H9 (cell line): ENCODE results near the gene FXR1. TPM values are rescaled to one million over a fixed set of nuclear protein-coding genes. Genes with fewer than 3 reads are reported as not detected.

Experiments used
- DNase-seq: peaks from one replicate; pipeline ENCODE4 v3.0.0-alpha.2; 2017
- H2AFZ ChIP-seq: one replicate; pipeline ENCODE4 v1.6.1; 2013; ENCODE audit warnings: mild to moderate bottlenecking, low read length, control low read depth, moderate library complexity
- H2AK5ac ChIP-seq: 2 replicates; pipeline ENCODE4 v1.6.1; 2013; ENCODE audit warnings: low read length, control low read depth, mixed read lengths; ENCODE audit not compliant: insufficient read length
- H2BK120ac ChIP-seq: one replicate; pipeline ENCODE4 v1.6.1; 2013; ENCODE audit warnings: low read depth, mild to moderate bottlenecking, low read length, control low read depth, inconsistent platforms; ENCODE audit not compliant: poor library complexity, severe bottlenecking
- H2BK12ac ChIP-seq: 2 replicates; pipeline ENCODE4 v1.6.1; 2013; ENCODE audit warnings: low read length, control low read depth, mixed read lengths, low read depth; ENCODE audit not compliant: insufficient read length
- H2BK15ac ChIP-seq: 2 replicates; pipeline ENCODE4 v1.6.1; 2013; ENCODE audit warnings: low read depth, low read length, control low read depth
- H2BK20ac ChIP-seq: one replicate; pipeline ENCODE4 v1.6.1; 2013; ENCODE audit warnings: low read depth, mild to moderate bottlenecking, low read length, control low read depth, inconsistent platforms; ENCODE audit not compliant: poor library complexity, severe bottlenecking
- H2BK5ac ChIP-seq: 2 replicates; pipeline ENCODE4 v1.6.1; 2013; ENCODE audit warnings: low read length, control low read depth, mixed read lengths; ENCODE audit not compliant: insufficient read length
- H3K14ac ChIP-seq: 2 replicates; pipeline ENCODE4 v1.6.1; 2013; ENCODE audit warnings: low read length, control low read depth; ENCODE audit not compliant: insufficient read depth
- H3K18ac ChIP-seq: 2 replicates; pipeline ENCODE4 v1.6.1; 2013; ENCODE audit warnings: low read depth, mild to moderate bottlenecking, mixed read lengths, low read length, control low read depth; ENCODE audit not compliant: insufficient read length
- H3K23ac ChIP-seq: 2 replicates; pipeline ENCODE4 v1.6.1; 2013; ENCODE audit warnings: low read length, control low read depth, mixed read lengths, low read depth; ENCODE audit not compliant: insufficient read length
- H3K23me2 ChIP-seq: 2 replicates; pipeline ENCODE4 v1.6.1; 2013; ENCODE audit warnings: low read depth, mild to moderate bottlenecking, mixed read lengths, low read length, control low read depth; ENCODE audit not compliant: insufficient read length, poor library complexity, severe bottlenecking
- H3K27ac ChIP-seq: 2 replicates; pipeline ENCODE4 v1.5.1; 2013; ENCODE audit warnings: low read length, control low read depth, mixed read lengths, low read depth; ENCODE audit not compliant: insufficient read length
- H3K27me3 ChIP-seq: 2 replicates; pipeline ENCODE4 v1.6.1; 2013; ENCODE audit warnings: low read length, control low read depth, inconsistent platforms; ENCODE audit not compliant: insufficient read depth
- H3K4ac ChIP-seq: 2 replicates; pipeline ENCODE4 v1.6.1; 2013; ENCODE audit warnings: low read depth, mild to moderate bottlenecking, control low read depth, inconsistent platforms, low read length, moderate library complexity
- H3K4me1 ChIP-seq: 2 replicates; pipeline ENCODE4 v1.6.1; 2013; ENCODE audit warnings: low read length, control low read depth, inconsistent platforms; ENCODE audit not compliant: insufficient read depth
- H3K4me2 ChIP-seq: 2 replicates; pipeline ENCODE4 v1.6.1; 2013; ENCODE audit warnings: low read length, control low read depth, mixed read lengths; ENCODE audit not compliant: insufficient read length, insufficient read depth
- H3K56ac ChIP-seq: 2 replicates; pipeline ENCODE4 v1.6.1; 2013; ENCODE audit warnings: low read depth, mild to moderate bottlenecking, mixed read lengths, low read length, control low read depth; ENCODE audit not compliant: insufficient read length
- H3K79me1 ChIP-seq: 2 replicates; pipeline ENCODE4 v1.6.1; 2013; ENCODE audit warnings: low read depth, mild to moderate bottlenecking, moderate library complexity, low read length, control low read depth, inconsistent platforms; ENCODE audit not compliant: insufficient read depth, poor library complexity, severe bottlenecking
- H3K79me2 ChIP-seq: 2 replicates; pipeline ENCODE4 v1.6.1; 2013; ENCODE audit warnings: low read length, control low read depth, inconsistent platforms; ENCODE audit not compliant: insufficient read depth
- H3K9ac ChIP-seq: 2 replicates; pipeline ENCODE4 v1.6.1; 2013; ENCODE audit warnings: low read length, control low read depth, mixed read lengths; ENCODE audit not compliant: insufficient read length; ENCODE audit errors: extremely low read depth
- H3K9me3 ChIP-seq: one replicate; pipeline ENCODE4 v1.6.1; 2013; ENCODE audit warnings: low read depth, low read length, inconsistent platforms; ENCODE audit not compliant: control insufficient read depth
- H3T11ph ChIP-seq: one replicate; pipeline ENCODE4 v1.6.1; 2013; ENCODE audit warnings: mild to moderate bottlenecking, low read length, control low read depth, inconsistent platforms
- H4K20me1 ChIP-seq: one replicate; pipeline ENCODE4 v1.6.1; 2013; ENCODE audit not compliant: control insufficient read depth, insufficient read length, insufficient read depth
- H4K5ac ChIP-seq: 2 replicates; pipeline ENCODE4 v1.6.1; 2013; ENCODE audit warnings: low read depth, mild to moderate bottlenecking, mixed read lengths, low read length, control low read depth; ENCODE audit not compliant: insufficient read length
- H4K8ac ChIP-seq: replicated peaks from 2 replicates; pipeline ENCODE4 v1.6.1; 2013; ENCODE audit warnings: low read length, control low read depth, mixed read lengths, low read depth; ENCODE audit not compliant: insufficient read length
- H4K91ac ChIP-seq: 2 replicates; pipeline ENCODE4 v1.6.1; 2013; ENCODE audit warnings: low read depth, mild to moderate bottlenecking, moderate library complexity, mixed read lengths, low read length, control low read depth; ENCODE audit not compliant: insufficient read length
- H3K27ac Mint-ChIP-seq, 3 experiments: 2 replicates in 2 of 3; 3 replicates in 1 of 3; pipeline ENCODE4 v1.8.0; 2020 to 2021; ENCODE audit warnings: mixed read lengths in 3 of 3, mild to moderate bottlenecking in 1 of 3, moderate library complexity in 1 of 3
- H3K27me3 Mint-ChIP-seq: 2 replicates; pipeline ENCODE4 v1.8.0; 2021; ENCODE audit warnings: low read depth, mild to moderate bottlenecking, moderate library complexity, mixed read lengths
- H3K36me3 Mint-ChIP-seq, 3 experiments: 2 replicates in 2 of 3; 3 replicates in 1 of 3; pipeline ENCODE4 v1.8.0; 2020 to 2021; ENCODE audit warnings: low read depth in 3 of 3, mixed read lengths in 3 of 3; ENCODE audit not compliant: insufficient read depth in 1 of 3
- H3K4me1 Mint-ChIP-seq, 2 experiments: 2 replicates each; pipeline ENCODE4 v1.8.0; 2020; ENCODE audit warnings: mixed read lengths in 2 of 2
- H3K4me3 Mint-ChIP-seq, 2 experiments: 2 replicates in 1 of 2; 3 replicates in 1 of 2; pipeline ENCODE4 v1.8.0; 2020 to 2021; ENCODE audit warnings: mild to moderate bottlenecking in 2 of 2, mixed read lengths in 2 of 2, moderate library complexity in 1 of 2
- H3K9me3 Mint-ChIP-seq, 2 experiments: 2 replicates in 1 of 2; 3 replicates in 1 of 2; pipeline ENCODE4 v1.8.0; 2020; ENCODE audit warnings: mild to moderate bottlenecking in 2 of 2, mixed read lengths in 2 of 2, moderate library complexity in 1 of 2
- total RNA-seq: library from RNA; stranded (reverse); gene quantifications from 2 replicates; pipeline ENCODE4 v1.2.1, GENCODE V29; 2021
- TF ChIP-seq, protein P1 (sequence below): fragments of 200-600 bp; sonication (generic); conservative IDR thresholded peaks from 3 replicates; pipeline ENCODE4 v1.8.0; 2021; ENCODE audit warnings: antibody characterized with exemption, mild to moderate bottlenecking

The FXR1 gene
- total RNA-seq, 1 experiment from 2014 or later, result 240 TPM

DNA sequence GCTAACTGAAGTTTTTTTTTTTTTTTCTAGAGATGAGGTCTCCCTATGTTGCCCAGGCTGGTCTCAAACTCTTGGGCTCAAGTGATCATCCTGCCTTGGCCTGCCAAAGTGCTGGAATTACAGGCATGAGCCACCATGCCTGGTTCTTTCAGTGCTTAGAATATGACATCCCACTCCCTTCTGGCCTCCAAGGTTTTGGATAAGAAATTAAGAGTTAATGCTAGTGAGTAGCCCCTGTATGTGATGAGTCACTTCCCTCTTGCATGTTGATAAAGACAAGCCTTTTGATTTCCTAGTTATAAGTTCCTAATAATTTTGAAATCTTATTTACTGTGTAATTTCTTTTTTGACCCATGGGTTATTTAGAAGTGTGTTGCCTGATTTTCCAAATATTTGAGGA lies 112.7 kb downstream of the FXR1 start:
- no peak overlapping the region for H3K23ac ChIP-seq
- no peaks in the 10 kb centered on the region for H3K4me1 Mint-ChIP-seq
- no peak overlapping the region for H2BK120ac ChIP-seq
- H3K4me2 ChIP-seq, result no peak overlapping the region
- TF ChIP-seq, protein P1, sequence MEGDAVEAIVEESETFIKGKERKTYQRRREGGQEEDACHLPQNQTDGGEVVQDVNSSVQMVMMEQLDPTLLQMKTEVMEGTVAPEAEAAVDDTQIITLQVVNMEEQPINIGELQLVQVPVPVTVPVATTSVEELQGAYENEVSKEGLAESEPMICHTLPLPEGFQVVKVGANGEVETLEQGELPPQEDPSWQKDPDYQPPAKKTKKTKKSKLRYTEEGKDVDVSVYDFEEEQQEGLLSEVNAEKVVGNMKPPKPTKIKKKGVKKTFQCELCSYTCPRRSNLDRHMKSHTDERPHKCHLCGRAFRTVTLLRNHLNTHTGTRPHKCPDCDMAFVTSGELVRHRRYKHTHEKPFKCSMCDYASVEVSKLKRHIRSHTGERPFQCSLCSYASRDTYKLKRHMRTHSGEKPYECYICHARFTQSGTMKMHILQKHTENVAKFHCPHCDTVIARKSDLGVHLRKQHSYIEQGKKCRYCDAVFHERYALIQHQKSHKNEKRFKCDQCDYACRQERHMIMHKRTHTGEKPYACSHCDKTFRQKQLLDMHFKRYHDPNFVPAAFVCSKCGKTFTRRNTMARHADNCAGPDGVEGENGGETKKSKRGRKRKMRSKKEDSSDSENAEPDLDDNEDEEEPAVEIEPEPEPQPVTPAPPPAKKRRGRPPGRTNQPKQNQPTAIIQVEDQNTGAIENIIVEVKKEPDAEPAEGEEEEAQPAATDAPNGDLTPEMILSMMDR, result no peak
- H3K56ac ChIP-seq, result no peak overlapping the region
- no peak overlapping the region for H2BK5ac ChIP-seq
- H3K9me3 ChIP-seq, result no peaks in the 10 kb centered on the region
- DNase-seq, result no peak
- H2BK15ac ChIP-seq, result no peak overlapping the region
- H3K79me2 ChIP-seq, result no peaks in the 10 kb centered on the region
- H3K27me3 Mint-ChIP-seq, result no peaks in the 10 kb centered on the region
- H3K23me2 ChIP-seq, result no peaks in the 10 kb centered on the region
- H3K27ac Mint-ChIP-seq, result no peak overlapping the region
- H3K9ac ChIP-seq, result no peak overlapping the region
- H2AFZ ChIP-seq, result no peak overlapping the region
- H3K18ac ChIP-seq, result no peak overlapping the region
- no peaks in the 10 kb centered on the region for H3K36me3 Mint-ChIP-seq
- H3K79me1 ChIP-seq, result no peaks in the 10 kb centered on the region
- H3K27ac ChIP-seq, result no peak overlapping the region
- H3K9me3 Mint-ChIP-seq, result peaks cover 6 to 7% of the 10 kb centered on the region in 2 experiments; a peak in 3 of 5 replicates
- no peak overlapping the region for H2AK5ac ChIP-seq
- no peaks in the 10 kb centered on the region for H3K4me1 ChIP-seq
- H3K27me3 ChIP-seq, result no peaks in the 10 kb centered on the region
- H4K91ac ChIP-seq, result no peak overlapping the region
- H2BK20ac ChIP-seq, result no peak overlapping the region
- H3T11ph ChIP-seq, result no peak overlapping the region
- H3K4ac ChIP-seq, result no peak overlapping the region
- no peaks in the 10 kb centered on the region for H4K20me1 ChIP-seq
- H4K5ac ChIP-seq, result no peak overlapping the region
- no peak overlapping the region for H3K4me3 Mint-ChIP-seq
- no peak overlapping the region for H3K14ac ChIP-seq
- no peak overlapping the region for H2BK12ac ChIP-seq
- H4K8ac ChIP-seq, result no peak overlapping the region
